ENCODE results near the gene MEX3D. TPM values are rescaled to one million over a fixed set of nuclear protein-coding genes. Genes with fewer than 3 reads are reported as not detected.
"Not testable (repeated sequence)": the region's sequence is repeated elsewhere in the genome, so short reads cannot be mapped to it uniquely, and the experiment has no call there.

MEX3D gene
- total RNA-seq, 1 donor from 2014 or later: 21.4 TPM

DNA sequence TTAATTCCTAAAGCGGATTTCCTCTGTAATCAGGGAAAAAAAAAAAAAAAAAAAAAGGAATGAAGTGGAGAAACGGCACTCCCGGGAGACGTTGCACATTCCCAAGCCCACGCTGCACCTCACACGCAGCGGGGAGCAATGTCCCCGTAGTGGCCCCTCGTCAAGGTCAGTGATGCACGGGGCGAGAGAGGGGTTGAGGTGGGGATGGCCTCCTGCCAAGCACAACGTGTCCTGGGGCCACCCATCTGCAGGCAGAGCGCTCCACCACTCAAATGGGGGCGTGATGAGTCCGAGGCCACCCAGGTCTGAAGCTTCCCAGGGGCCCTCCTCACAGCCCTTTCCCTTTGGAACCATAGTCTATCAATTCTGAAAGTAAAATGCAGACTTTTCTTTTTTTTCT, 29.1 kb downstream of the MEX3D start:
- no peak overlapping the region for H3K27ac ChIP-seq
- peak overlapping the region in 1 of 2 donors; percentile 3 for H3K4me3 ChIP-seq
- no peak for DNase-seq (ENCODE audit: extremely low spot score in 2 of 2)
- peaks cover 7% of the 10 kb centered on the region for H3K4me1 ChIP-seq
- H3K27me3 ChIP-seq: no peaks in the 10 kb centered on the region
- no peaks in the 10 kb centered on the region for H3K9me3 ChIP-seq
- TF ChIP-seq, protein P1, sequence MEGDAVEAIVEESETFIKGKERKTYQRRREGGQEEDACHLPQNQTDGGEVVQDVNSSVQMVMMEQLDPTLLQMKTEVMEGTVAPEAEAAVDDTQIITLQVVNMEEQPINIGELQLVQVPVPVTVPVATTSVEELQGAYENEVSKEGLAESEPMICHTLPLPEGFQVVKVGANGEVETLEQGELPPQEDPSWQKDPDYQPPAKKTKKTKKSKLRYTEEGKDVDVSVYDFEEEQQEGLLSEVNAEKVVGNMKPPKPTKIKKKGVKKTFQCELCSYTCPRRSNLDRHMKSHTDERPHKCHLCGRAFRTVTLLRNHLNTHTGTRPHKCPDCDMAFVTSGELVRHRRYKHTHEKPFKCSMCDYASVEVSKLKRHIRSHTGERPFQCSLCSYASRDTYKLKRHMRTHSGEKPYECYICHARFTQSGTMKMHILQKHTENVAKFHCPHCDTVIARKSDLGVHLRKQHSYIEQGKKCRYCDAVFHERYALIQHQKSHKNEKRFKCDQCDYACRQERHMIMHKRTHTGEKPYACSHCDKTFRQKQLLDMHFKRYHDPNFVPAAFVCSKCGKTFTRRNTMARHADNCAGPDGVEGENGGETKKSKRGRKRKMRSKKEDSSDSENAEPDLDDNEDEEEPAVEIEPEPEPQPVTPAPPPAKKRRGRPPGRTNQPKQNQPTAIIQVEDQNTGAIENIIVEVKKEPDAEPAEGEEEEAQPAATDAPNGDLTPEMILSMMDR (IDR thresholded peaks at IDR 0.05): no peak
- no peak for TF ChIP-seq POLR2A (IDR thresholded peaks at IDR 0.05)
- TF ChIP-seq POLR2AphosphoS5 (IDR thresholded peaks at IDR 0.05; ENCODE audit: insufficient read depth in 1 of 2, low read depth in 1 of 2): no peak
- H3K36me3 ChIP-seq: no peaks in the 10 kb centered on the region
- intact Hi-C loops (cut with DNase I): no loop called here

- intact Hi-C loops (cut with DNase I); H3K27ac ChIP-seq; DNase-seq (ENCODE audit: extremely low spot score in 2 of 2); H3K27me3 ChIP-seq; H3K36me3 ChIP-seq; H3K4me3 ChIP-seq; H3K9me3 ChIP-seq; H3K4me1 ChIP-seq: not testable (repeated sequence)
Measured at GRCh38 chr19:1535699-1536098, 32.4 kb downstream of the MEX3D start.

- intact Hi-C loops (cut with DNase I): no loop called here
- TF ChIP-seq, protein P1 (IDR thresholded peaks at IDR 0.05): no peak
- TF ChIP-seq POLR2AphosphoS5 (IDR thresholded peaks at IDR 0.05; ENCODE audit: insufficient read depth in 1 of 2, low read depth in 1 of 2) (no peak), POLR2A (IDR thresholded peaks at IDR 0.05) (no peak)
- H3K9me3 ChIP-seq: no peaks in the 10 kb centered on the region
- peaks cover 7% of the 10 kb centered on the region for H3K4me1 ChIP-seq
- H3K27me3 ChIP-seq: no peaks in the 10 kb centered on the region
- no peak for DNase-seq (ENCODE audit: extremely low spot score in 2 of 2)
- H3K4me3 ChIP-seq: no peak overlapping the region
- H3K36me3 ChIP-seq: no peaks in the 10 kb centered on the region
- H3K27ac ChIP-seq: no peak overlapping the region
Measured at GRCh38 chr19:1534972-1535371, 33.2 kb downstream of the MEX3D start.

DNA sequence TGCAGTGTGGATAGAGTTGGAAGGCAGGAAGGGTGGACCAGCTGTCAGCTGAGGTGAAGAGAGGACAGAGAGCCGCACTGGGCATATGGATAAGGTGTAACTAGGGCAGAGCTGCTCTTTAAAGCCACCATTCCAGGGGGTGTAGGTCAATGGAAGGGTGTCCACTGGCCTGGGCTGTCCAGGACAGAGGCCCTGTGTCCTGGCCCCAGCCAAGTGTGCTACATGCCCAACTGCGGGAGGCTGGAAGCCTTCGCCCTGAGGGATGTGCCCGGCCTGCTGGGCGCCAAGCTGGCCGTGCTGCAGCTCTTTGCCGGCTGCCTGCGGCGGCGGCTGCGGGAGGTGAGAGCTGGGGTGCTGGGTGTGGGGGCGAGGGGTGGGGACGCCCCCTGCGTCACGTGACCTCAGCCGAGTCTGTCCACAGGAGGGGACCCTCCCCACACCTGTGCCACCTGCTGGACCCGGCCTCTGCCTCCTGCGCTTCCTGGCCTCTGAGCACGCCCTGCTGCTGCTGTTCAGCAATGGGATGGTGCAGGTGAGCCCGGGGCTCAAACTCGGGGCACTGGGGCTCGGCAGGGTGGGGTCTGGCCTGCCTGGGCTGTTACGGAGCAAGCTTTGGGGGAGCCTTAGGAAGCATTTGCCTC, 34.5 kb downstream of the MEX3D start:
- Histone ChIP-seq H3K27me3 (no peaks in the 10 kb centered on the region), H3K4me1 (peaks cover 2% of the 10 kb centered on the region), H3K36me3 (no peaks in the 10 kb centered on the region), H3K9me3 (no peaks in the 10 kb centered on the region), H3K27ac (no peak overlapping the region), H3K4me3 (no peak overlapping the region)
- TF ChIP-seq POLR2A (IDR thresholded peaks at IDR 0.05): no peak
- TF ChIP-seq, protein P1 (IDR thresholded peaks at IDR 0.05): no peak
- TF ChIP-seq POLR2AphosphoS5 (IDR thresholded peaks at IDR 0.05; ENCODE audit: insufficient read depth in 1 of 2, low read depth in 1 of 2): no peak
- DNase-seq (ENCODE audit: extremely low spot score in 2 of 2): no peak
- intact Hi-C loops (cut with DNase I): no loop called here

DNA sequence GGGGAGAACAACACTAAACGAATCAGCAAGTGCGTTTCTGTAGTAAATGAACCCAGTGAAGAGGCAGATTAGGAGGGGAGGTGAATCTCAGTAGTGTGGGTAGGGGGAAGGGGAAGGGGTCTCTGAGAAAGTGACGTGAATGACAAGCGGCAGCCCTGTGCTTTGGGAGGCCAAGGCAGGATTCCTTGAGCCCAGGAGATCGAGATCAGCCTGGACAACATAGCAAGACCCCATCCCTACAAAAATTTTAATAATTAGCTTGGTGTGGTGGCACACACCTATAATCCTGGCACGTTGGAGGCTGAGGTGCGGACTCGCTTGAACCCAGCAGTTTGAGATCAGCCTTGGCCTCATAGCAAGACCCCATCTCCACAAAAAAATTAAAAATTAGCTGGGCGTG, 36.1 kb downstream of the MEX3D start:
- Histone ChIP-seq H3K9me3 (no peaks in the 10 kb centered on the region), H3K4me1 (no peaks in the 10 kb centered on the region), H3K27me3 (no peaks in the 10 kb centered on the region), H3K4me3 (no peak overlapping the region), H3K27ac (no peak overlapping the region), H3K36me3 (no peaks in the 10 kb centered on the region)
- TF ChIP-seq POLR2A (IDR thresholded peaks at IDR 0.05) (no peak), POLR2AphosphoS5 (IDR thresholded peaks at IDR 0.05; ENCODE audit: insufficient read depth in 1 of 2, low read depth in 1 of 2) (no peak)
- TF ChIP-seq, protein P1 (IDR thresholded peaks at IDR 0.05): no peak
- intact Hi-C loops (cut with DNase I): no loop called here
- DNase-seq (ENCODE audit: extremely low spot score in 2 of 2): no peak

Data from vagina (tissue), 2 donors.